IMR-90 (cell line): ENCODE data around the gene RAI1. TPM values are rescaled to one million over a fixed set of nuclear protein-coding genes. Genes with fewer than 3 reads are reported as not detected.
A peak's percentile ranks its signal among the peaks of the same experiment; 100 is the strongest.

Experiments used
- ATAC-seq: fragments of 200-7000 bp; cut with Tn5 transposase; 2 replicates; pipeline ENCODE4 v1.9.1; 2020; ENCODE audit warnings: low read depth, mild to moderate bottlenecking, moderate library complexity
- BruUV-seq: library from RNA; stranded (reverse); fragments of 400-500 nt; replicated peaks from 2 replicates; lab custom pipeline; 2021; lab: Mats Ljungman, UMichigan
- CTCF ChIA-PET: fragments of 300-600 bp; formaldehyde crosslinking; extraction: SDS; loops from one replicate; lab custom pipeline; 2021; ENCODE audit warnings: antibody characterized with exemption; lab: Yijun Ruan, JAX
- POLR2A ChIA-PET: fragments of 300-600 bp; sonication (Branson Sonifier 250); formaldehyde crosslinking; loops from one replicate; lab custom pipeline; 2022; ENCODE audit warnings: antibody characterized with exemption; ENCODE audit not compliant: unreplicated experiment; lab: Charles Lee
- DNase-seq: peaks from one replicate; pipeline ENCODE4 v3.0.0; 2013
- H2AFZ ChIP-seq: replicated peaks from 2 replicates; pipeline ENCODE3; 2013; ENCODE audit warnings: low read length, mild to moderate bottlenecking; ENCODE audit not compliant: poor library complexity
- H2AK5ac ChIP-seq: 2 replicates; pipeline ENCODE4 v1.6.1; 2013; ENCODE audit warnings: low read depth, low read length, inconsistent platforms
- H2AK9ac ChIP-seq: replicated peaks from 2 replicates; pipeline ENCODE3; 2013; ENCODE audit warnings: mild to moderate bottlenecking, low read depth, low read length, moderate library complexity; ENCODE audit not compliant: poor library complexity
- H2BK120ac ChIP-seq: 2 replicates; pipeline ENCODE4 v1.6.1; 2013; ENCODE audit warnings: low read depth, low read length, inconsistent platforms
- H2BK15ac ChIP-seq: 3 replicates; pipeline ENCODE4 v1.6.1; 2013; ENCODE audit warnings: low read depth, low read length, inconsistent platforms
- H2BK20ac ChIP-seq: 2 replicates; pipeline ENCODE4 v1.6.1; 2013; ENCODE audit warnings: low read depth, mild to moderate bottlenecking, inconsistent platforms, low read length, moderate library complexity
- H2BK5ac ChIP-seq: 2 replicates; pipeline ENCODE4 v1.6.1; 2013; ENCODE audit warnings: mild to moderate bottlenecking, low read depth, low read length, inconsistent platforms; ENCODE audit not compliant: poor library complexity, severe bottlenecking
- H3K14ac ChIP-seq: replicated peaks from 2 replicates; pipeline ENCODE4 v1.6.1; 2013; ENCODE audit warnings: low read depth, low read length, inconsistent platforms
- H3K18ac ChIP-seq: 2 replicates; pipeline ENCODE4 v1.6.1; 2013; ENCODE audit warnings: low read depth, low read length, control low read depth
- H3K23ac ChIP-seq: 2 replicates; pipeline ENCODE4 v1.6.1; 2013; ENCODE audit warnings: low read depth, low read length, inconsistent platforms
- H3K27ac ChIP-seq: 2 replicates; pipeline ENCODE4 v1.5.1; 2013; ENCODE audit warnings: mild to moderate bottlenecking, control low read depth, low read length; ENCODE audit not compliant: insufficient read depth
- H3K27me3 ChIP-seq: 2 replicates; pipeline ENCODE4 v1.6.1; 2013; ENCODE audit warnings: low read length; ENCODE audit not compliant: control insufficient read depth, insufficient read depth
- H3K36me3 ChIP-seq: 2 replicates; pipeline ENCODE4 v1.6.1; 2013; ENCODE audit warnings: low read length, mixed read lengths; ENCODE audit not compliant: control insufficient read depth, insufficient read depth
- H3K4ac ChIP-seq: 2 replicates; pipeline ENCODE4 v1.6.1; 2013; ENCODE audit warnings: low read depth, low read length, inconsistent platforms
- H3K4me1 ChIP-seq: 2 replicates; pipeline ENCODE4 v1.6.1; 2013; ENCODE audit warnings: low read length, mixed read lengths; ENCODE audit not compliant: control insufficient read depth, insufficient read depth
- H3K4me2 ChIP-seq: 2 replicates; pipeline ENCODE4 v1.6.1; 2013; ENCODE audit warnings: low read depth, mild to moderate bottlenecking, control low read depth, low read length, moderate library complexity
- H3K4me3 ChIP-seq: 2 replicates; pipeline ENCODE4 v1.5.1; 2013; ENCODE audit warnings: low read depth, mild to moderate bottlenecking, control low read depth, low read length, moderate library complexity; ENCODE audit not compliant: insufficient read depth
- H3K56ac ChIP-seq: 2 replicates; pipeline ENCODE4 v1.6.1; 2013; ENCODE audit warnings: low read length, inconsistent platforms; ENCODE audit not compliant: insufficient read depth; ENCODE audit errors: extremely low read depth
- H3K79me1 ChIP-seq, 2 experiments: 2 replicates each; pipeline ENCODE4 v1.6.1; 2013; ENCODE audit warnings: low read length in 2 of 2, inconsistent platforms in 1 of 2, low read depth in 1 of 2
- H3K9ac ChIP-seq: 2 replicates; pipeline ENCODE4 v1.6.1; 2013; ENCODE audit warnings: low read depth, low read length, control low read depth
- H3K9me1 ChIP-seq: 2 replicates; pipeline ENCODE4 v1.6.1; 2013; ENCODE audit warnings: low read length, inconsistent platforms; ENCODE audit not compliant: insufficient read depth
- H3K9me3 ChIP-seq: 2 replicates; pipeline ENCODE4 v1.6.1; 2013; ENCODE audit warnings: low read length; ENCODE audit not compliant: control insufficient read depth, insufficient read depth
- H4K20me1 ChIP-seq: 2 replicates; pipeline ENCODE4 v1.6.1; 2013; ENCODE audit warnings: low read length, inconsistent platforms; ENCODE audit not compliant: insufficient read depth
- H4K5ac ChIP-seq: 2 replicates; pipeline ENCODE4 v1.6.1; 2013; ENCODE audit warnings: mild to moderate bottlenecking, low read depth, low read length, control low read depth
- H4K8ac ChIP-seq, 2 experiments: 2 replicates each; pipeline ENCODE4 v1.6.1; 2013; ENCODE audit warnings: low read depth in 2 of 2, low read length in 2 of 2, control low read depth in 1 of 2, inconsistent platforms in 1 of 2
- H4K91ac ChIP-seq: 2 replicates; pipeline ENCODE4 v1.6.1; 2013; ENCODE audit warnings: low read depth, low read length, inconsistent platforms; ENCODE audit not compliant: insufficient read depth
- CEBPB ChIP-seq: IDR thresholded peaks from 2 replicates; pipeline ENCODE4 v1.6.1; 2012; ENCODE audit warnings: low read depth, low read length, improper control_type of control experiment
- CHD1 ChIP-seq: IDR thresholded peaks from 2 replicates; pipeline ENCODE4 v1.6.1; 2012; ENCODE audit warnings: low read depth, low read length, improper control_type of control experiment
- FOS ChIP-seq: fragments of 150-350 bp; IDR thresholded peaks from 2 replicates; pipeline ENCODE4 v1.6.1; 2016; ENCODE audit warnings: low read depth, low read length
- MAFK ChIP-seq: IDR thresholded peaks from 2 replicates; pipeline ENCODE4 v1.6.1; 2012; ENCODE audit warnings: low read depth, low read length, improper control_type of control experiment
- MAZ ChIP-seq: IDR thresholded peaks from 2 replicates; pipeline ENCODE4 v1.6.1; 2012; ENCODE audit warnings: low read depth, mild to moderate bottlenecking, low read length, improper control_type of control experiment, moderate library complexity, borderline replicate concordance
- MXI1 ChIP-seq: IDR thresholded peaks from 2 replicates; pipeline ENCODE4 v1.6.1; 2012; ENCODE audit warnings: low read depth, mild to moderate bottlenecking, low read length, moderate library complexity, borderline replicate concordance
- NFE2L2 ChIP-seq: fragments of 150-350 bp; IDR thresholded peaks from 2 replicates; pipeline ENCODE4 v1.6.1; 2016; ENCODE audit warnings: low read depth, mild to moderate bottlenecking, low read length
- POLR2A ChIP-seq: IDR thresholded peaks from 2 replicates; pipeline ENCODE4 v1.6.1; 2012; ENCODE audit warnings: mild to moderate bottlenecking, low read depth, low read length
- RAD21 ChIP-seq: IDR thresholded peaks from 2 replicates; pipeline ENCODE4 v1.6.1; 2012; ENCODE audit warnings: low read length, improper control_type of control experiment
- RFX5 ChIP-seq: IDR thresholded peaks from 2 replicates; pipeline ENCODE4 v1.8.0; 2012; ENCODE audit warnings: low read depth, mild to moderate bottlenecking, low read length, moderate library complexity
- WGBS, 2 experiments: methylation state at CpG; one replicate each; pipeline versions ENCODE4 v1.1.5 to v1.1.7; 2013; ENCODE audit warnings: missing lambda C conversion rate in 2 of 2; ENCODE audit not compliant: insufficient read length in 1 of 2; ENCODE audit errors: extremely low coverage in 2 of 2; 5-methylcytosine and 5-hydroxymethylcytosine counted together
- dilution Hi-C: fragments of 300-500 bp; cut with HindIII; formaldehyde crosslinking; loops from one replicate; pipeline ENCODE4 v1.14.3; 2018; ENCODE audit warnings: low sequenced_read_pairs; ENCODE audit not compliant: unreplicated experiment
- in situ Hi-C: fragments of 300-500 bp; cut with MboI; formaldehyde crosslinking; loops from 3 replicates; pipeline ENCODE4 v1.14.3; 2019; ENCODE audit warnings: low sequenced_read_pairs, inconsistent platforms, mixed read lengths
- intact Hi-C: fragments of 100-400 bp; cut with micrococcal nuclease; formaldehyde crosslinking; loops from 2 replicates; pipeline ENCODE4 v1.10.0; 2022
- polyA plus RNA-seq, 3 experiments: library from polyadenylated mRNA; depleted of rRNA; stranded (reverse); fragments of >200 nt; gene quantifications; 2 replicates each; pipeline ENCODE4 v1.2.3, GENCODE V29; 2012; ENCODE audit warnings: low replicate concordance in 1 of 3
- total RNA-seq: library from RNA; depleted of rRNA; stranded (reverse); fragments of >200 nt; gene quantifications from 2 replicates; pipeline ENCODE4 v1.2.3, GENCODE V29; 2012
- TF ChIP-seq, protein P1 (sequence below): fragments of 150-350 bp; IDR thresholded peaks from 2 replicates; pipeline ENCODE4 v1.6.1; 2016; ENCODE audit warnings: low read depth, mild to moderate bottlenecking, low read length, moderate library complexity, borderline replicate concordance

Gene RAI1
- total and polyA plus RNA-seq, 2 of the 4 experiments (the other 2 are of a cell fraction), result 1.8 to 10.5 TPM

DNA sequence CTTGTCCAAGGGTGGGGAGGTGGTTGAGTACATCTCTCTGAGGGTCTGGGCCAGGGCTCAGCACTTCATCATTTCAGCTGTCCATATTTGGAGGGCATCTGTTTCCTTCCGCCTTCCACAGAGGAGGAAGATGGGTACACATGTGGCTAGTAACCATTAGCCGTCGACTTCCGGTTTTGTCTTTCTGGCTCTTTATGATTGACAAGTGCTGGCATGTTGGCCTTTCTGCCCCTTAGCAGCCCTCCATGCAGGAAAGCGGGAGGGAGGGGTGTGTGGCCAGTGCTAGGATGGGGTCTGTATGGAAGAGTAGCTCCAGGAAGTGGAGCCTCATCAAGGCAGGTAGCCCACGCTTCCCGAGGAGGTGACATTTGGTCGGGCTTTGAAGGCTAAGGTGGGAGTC, 69.6 kb downstream of the RAI1 start:
- no peak overlapping the region for H2BK15ac ChIP-seq
- H3K27me3 ChIP-seq, result no peaks in the 10 kb centered on the region
- no peak overlapping the region for H3K27ac ChIP-seq
- POLR2A ChIA-PET, result no interaction called here
- no peak overlapping the region for H3K9ac ChIP-seq
- TF ChIP-seq FOS (no peak), RAD21 (no peak), MAZ (no peak), RFX5 (no peak), NFE2L2 (no peak), POLR2A (no peak), MXI1 (no peak), CEBPB (no peak), CHD1 (no peak), MAFK (no peak)
- TF ChIP-seq, protein P1, sequence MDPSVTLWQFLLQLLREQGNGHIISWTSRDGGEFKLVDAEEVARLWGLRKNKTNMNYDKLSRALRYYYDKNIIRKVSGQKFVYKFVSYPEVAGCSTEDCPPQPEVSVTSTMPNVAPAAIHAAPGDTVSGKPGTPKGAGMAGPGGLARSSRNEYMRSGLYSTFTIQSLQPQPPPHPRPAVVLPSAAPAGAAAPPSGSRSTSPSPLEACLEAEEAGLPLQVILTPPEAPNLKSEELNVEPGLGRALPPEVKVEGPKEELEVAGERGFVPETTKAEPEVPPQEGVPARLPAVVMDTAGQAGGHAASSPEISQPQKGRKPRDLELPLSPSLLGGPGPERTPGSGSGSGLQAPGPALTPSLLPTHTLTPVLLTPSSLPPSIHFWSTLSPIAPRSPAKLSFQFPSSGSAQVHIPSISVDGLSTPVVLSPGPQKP, result no peak
- no peak overlapping the region for H2BK20ac ChIP-seq
- ATAC-seq (no peak), DNase-seq (no peak)
- 60% methylated on average over 3 of the region's 8 CpGs; no CpG with 5 or more reads in 1 of the 2 experiments for WGBS, 2 experiments
- peaks cover 26% of the 10 kb centered on the region for H3K9me1 ChIP-seq
- peaks cover 74% of the 10 kb centered on the region for H4K20me1 ChIP-seq
- intact Hi-C loops (no loop called here), dilution Hi-C loops (no loop called here), in situ Hi-C loops (no loop called here)
- no peak overlapping the region for H3K18ac ChIP-seq
- no peak overlapping the region for H3K4me3 ChIP-seq
- no peak overlapping the region for H3K14ac ChIP-seq
- H2AK5ac ChIP-seq, result peak overlapping the region; percentile 71; the same call in 1 of the 2 replicates
- no peak overlapping the region for H3K56ac ChIP-seq
- H3K4ac ChIP-seq, result no peak overlapping the region
- H3K23ac ChIP-seq, result no peak overlapping the region
- H2AFZ ChIP-seq, result no peak overlapping the region
- H3K9me3 ChIP-seq, result no peaks in the 10 kb centered on the region
- H4K5ac ChIP-seq, result no peak overlapping the region
- peaks cover 2% of the 10 kb centered on the region; the same call in 1 of the 2 replicates for H3K36me3 ChIP-seq
- H4K91ac ChIP-seq, result no peak overlapping the region
- peak overlapping the region in 1 of 2 experiments; percentile 31; a peak in 1 of 4 replicates for H4K8ac ChIP-seq
- H3K4me2 ChIP-seq, result no peak overlapping the region
- no peak overlapping the region for H2BK5ac ChIP-seq
- H3K4me1 ChIP-seq, result peaks cover 20% of the 10 kb centered on the region
- BruUV-seq, result no TSS peak
- H2BK120ac ChIP-seq, result no peak overlapping the region
- peaks cover 39 to 93% of the 10 kb centered on the region in 2 experiments for H3K79me1 ChIP-seq
- peak overlapping the region; percentile 5 for H2AK9ac ChIP-seq
- CTCF ChIA-PET, result no interaction called here
